ENCODE results near the gene TMEM151B. TPM values are rescaled to one million over a fixed set of nuclear protein-coding genes. Genes with fewer than 3 reads are reported as not detected.

The TMEM151B gene
- total and polyA plus RNA-seq, 2 of the 13 experiments (the other 11 are each of a cell fraction or from before 2014, with no cell fraction given): not detected

DNA sequence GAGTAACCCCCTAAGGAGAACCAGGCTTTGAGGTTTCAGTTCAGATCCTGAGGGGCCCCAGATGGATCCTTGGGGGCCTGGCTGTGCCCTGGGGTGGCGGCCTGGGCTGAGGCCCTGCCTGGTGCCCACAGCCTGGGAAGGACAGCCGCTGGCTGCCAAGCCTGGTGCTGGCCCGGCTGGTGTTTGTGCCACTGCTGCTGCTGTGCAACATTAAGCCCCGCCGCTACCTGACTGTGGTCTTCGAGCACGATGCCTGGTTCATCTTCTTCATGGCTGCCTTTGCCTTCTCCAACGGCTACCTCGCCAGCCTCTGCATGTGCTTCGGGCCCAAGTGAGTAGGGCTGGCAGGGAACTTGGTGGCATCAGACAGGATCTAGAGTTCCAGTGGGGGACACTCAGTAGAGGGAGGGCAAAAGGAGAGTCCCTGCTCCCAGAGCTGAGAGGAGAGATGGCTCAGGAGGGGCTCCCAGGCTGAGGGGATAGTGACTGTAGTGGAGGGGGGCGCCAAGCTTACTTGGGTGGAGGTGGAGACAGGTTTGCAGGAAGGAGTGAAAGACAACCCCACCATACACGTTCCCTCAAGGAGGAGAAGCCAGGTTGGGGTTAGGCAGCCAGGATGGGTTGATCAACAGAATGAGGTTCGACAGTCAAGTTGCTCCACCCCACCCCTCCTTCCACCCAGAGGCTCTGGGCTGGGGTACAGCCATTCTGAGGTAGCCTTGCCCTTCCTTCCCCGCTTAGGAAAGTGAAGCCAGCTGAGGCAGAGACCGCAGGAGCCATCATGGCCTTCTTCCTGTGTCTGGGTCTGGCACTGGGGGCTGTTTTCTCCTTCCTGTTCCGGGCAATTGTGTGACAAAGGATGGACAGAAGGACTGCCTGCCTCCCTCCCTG lies 37.3 kb upstream of the TMEM151B start:
- no TSS peak for BruUV-seq (replicated peaks)
- no peak overlapping the region for H2AFZ ChIP-seq (ENCODE audit: low read length)
- ATAC-seq (no peak), FAIRE-seq (no peak), DNase-seq (ENCODE audit: low spot score) (no peak)
- H3K27ac ChIP-seq (ENCODE audit: extremely low read length, insufficient read depth, low read length): no peak overlapping the region
- H3K79me2 ChIP-seq (ENCODE audit: insufficient read depth, low read length): no peaks in the 10 kb centered on the region
- TF ChIP-seq, protein P1, sequence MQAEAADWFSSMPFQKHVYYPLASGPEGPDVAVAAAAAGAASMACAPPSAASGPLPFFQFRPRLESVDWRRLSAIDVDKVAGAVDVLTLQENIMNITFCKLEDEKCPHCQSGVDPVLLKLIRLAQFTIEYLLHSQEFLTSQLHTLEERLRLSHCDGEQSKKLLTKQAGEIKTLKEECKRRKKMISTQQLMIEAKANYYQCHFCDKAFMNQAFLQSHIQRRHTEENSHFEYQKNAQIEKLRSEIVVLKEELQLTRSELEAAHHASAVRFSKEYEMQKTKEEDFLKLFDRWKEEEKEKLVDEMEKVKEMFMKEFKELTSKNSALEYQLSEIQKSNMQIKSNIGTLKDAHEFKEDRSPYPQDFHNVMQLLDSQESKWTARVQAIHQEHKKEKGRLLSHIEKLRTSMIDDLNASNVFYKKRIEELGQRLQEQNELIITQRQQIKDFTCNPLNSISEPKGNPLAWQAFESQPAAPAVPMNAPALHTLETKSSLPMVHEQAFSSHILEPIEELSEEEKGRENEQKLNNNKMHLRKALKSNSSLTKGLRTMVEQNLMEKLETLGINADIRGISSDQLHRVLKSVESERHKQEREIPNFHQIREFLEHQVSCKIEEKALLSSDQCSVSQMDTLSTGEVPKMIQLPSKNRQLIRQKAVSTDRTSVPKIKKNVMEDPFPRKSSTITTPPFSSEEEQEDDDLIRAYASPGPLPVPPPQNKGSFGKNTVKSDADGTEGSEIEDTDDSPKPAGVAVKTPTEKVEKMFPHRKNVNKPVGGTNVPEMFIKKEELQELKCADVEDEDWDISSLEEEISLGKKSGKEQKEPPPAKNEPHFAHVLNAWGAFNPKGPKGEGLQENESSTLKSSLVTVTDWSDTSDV (CRISPR knock-in tag; IDR thresholded peaks at IDR 0.05): peak; percentile 21; the same call in 1 of the 2 replicates
- TF ChIP-seq ZNF839 (CRISPR knock-in tag; IDR thresholded peaks at IDR 0.05; ENCODE audit: borderline replicate concordance): no peak
- no peaks in the 10 kb centered on the region for H4K20me1 ChIP-seq (ENCODE audit: insufficient read depth, low read length)
- H3K9ac ChIP-seq (ENCODE audit: insufficient read depth, low read depth, low read length): no peak overlapping the region
- no peaks in the 10 kb centered on the region for H3K27me3 ChIP-seq (ENCODE audit: control insufficient read depth in 1 of 2, insufficient read depth in 2 of 2, low read length in 2 of 2)
- ChIA-PET POLR2A (interaction anchor here (3.7 kb wide), 1 partner anchor 9 kb away, joined by 20 read pairs; the partner anchor contains the start of gene SLC29A1), CTCF (ENCODE audit: low intra/inter-chr PET ratio, low total read pairs) (interaction anchor here (2.6 to 5.3 kb wide), 3 partner anchors 11 to 137 kb away, joined by 18 to 38 read pairs (median 36); partner anchors contain the start of gene SLC29A1)
- H3K36me3 ChIP-seq (replicated peaks in 1 of 2; ENCODE audit: control insufficient read depth in 1 of 2, insufficient read depth in 2 of 2, low read length in 2 of 2): peaks cover 11 to 24% of the 10 kb centered on the region in 2 experiments
- intact Hi-C loops (cut with micrococcal nuclease; ENCODE audit: unreplicated experiment) (no loop called here), in situ Hi-C loops (cut with HindIII; ENCODE audit: extremely low pct_ligation_motif_present, low pct_unique_long_range_greater_than_20kb) (no loop called here)
- no peak overlapping the region for H3K4me3 ChIP-seq (replicated peaks in 1 of 3; ENCODE audit: insufficient read depth in 1 of 3, low read depth in 2 of 3, low read length in 3 of 3)
- H3K4me1 ChIP-seq (ENCODE audit: insufficient read depth, low read length): peaks cover 53% of the 10 kb centered on the region
- no peak overlapping the region for H3K4me2 ChIP-seq (ENCODE audit: low read depth, low read length)
- WGBS (ENCODE audit: low lambda C conversion rate): 94% methylated on average over 16 of the region's 16 CpGs
- no peaks in the 10 kb centered on the region for H3K9me3 ChIP-seq (ENCODE audit: low read length)

All from HepG2 (cell line).